Right ventricle myocardium superior (tissue), 1 donor: Measurements from ENCODE around the gene ZNF41. TPM values are rescaled to one million over a fixed set of nuclear protein-coding genes. Genes with fewer than 3 reads are reported as not detected.
"Not testable (repeated sequence)": the region's sequence is repeated elsewhere in the genome, so short reads cannot be mapped to it uniquely, and the experiment has no call there.

Source experiments
- ATAC-seq: fragments of 200-7000 bp; cut with Tn5 transposase; one replicate; pipeline ENCODE4 v1.9.1; 2020; ENCODE audit warnings: mild to moderate bottlenecking; ENCODE audit not compliant: poor library complexity
- DNase-seq: peaks from one replicate; pipeline ENCODE4 v3.0.0-alpha.2; 2020
- intact Hi-C: fragments of 100-400 bp; cut with DNase I; formaldehyde crosslinking; loops from one replicate; pipeline ENCODE4 v1.11.2; 2022
- long read RNA-seq: library from polyadenylated mRNA; unstranded; transcript quantifications from one replicate; pipeline ENCODE4 v2.0.0, GENCODE V29; 2021
- total RNA-seq: library from RNA; stranded (reverse); fragmentation: NEBNext Ultra II Directional; extraction: Animal tissue kit (Norgen Biotek cat#: 25700); gene quantifications from one replicate; pipeline ENCODE4 v1.2.1, GENCODE V29; 2021
- donor health status: DM: no; HTN: yes; CAD: no; lungs with severe emphysema.

The ZNF41 gene
- 12.8 TPM for total RNA-seq
- long read RNA-seq, full-length matches to known transcripts, result 1 of 19 reads
- long read RNA-seq, partial matches to known transcripts, result 2 of 19 reads
- long read RNA-seq, other reads (novel, unspliced or antisense), result 16 of 19 reads

GRCh38 chrX:47482512-47483305 lies at the start of gene ZNF41:
ZNF41 (minus strand) TSS chrX:47483222; CDS start chrX:47467481, 15,741 bp downstream.
- intact Hi-C loops, result no loop called here

GRCh38 chrX:47530049-47530448 lies 47.0 kb upstream of the ZNF41 start:
- DNase-seq, result no peak
- intact Hi-C loops, result no loop called here
- no peak for ATAC-seq

More at GRCh38 chrX:47482512-47483305, at the start of gene ZNF41:
- peak; percentile 80 for DNase-seq
- peak; percentile 94 for ATAC-seq

- DNase-seq (no peak), ATAC-seq (no peak)
- intact Hi-C loops, result loop anchor here (10.0 kb wide), 1 partner anchor 145 kb away; no protein-coding TSS in a partner anchor
Measured at GRCh38 chrX:47529548-47529947, 46.5 kb upstream of the ZNF41 start.

GRCh38 chrX:47523713-47524166 lies 40.7 kb upstream of the ZNF41 start:
- ATAC-seq (peak; percentile 43), DNase-seq (no peak)
- intact Hi-C loops, result loop anchor here (5.0 to 10.0 kb wide), 2 partner anchors 139 to 331 kb away; partner anchors contain the start of gene UBA1

GRCh38 chrX:47523297-47523696 lies 40.3 kb upstream of the ZNF41 start:
- ATAC-seq, result peak; percentile 100
- intact Hi-C loops, result loop anchor here (5.0 to 10.0 kb wide), 2 partner anchors 138 to 331 kb away; partner anchors contain the start of gene UBA1
- DNase-seq, result peak; percentile 89

GRCh38 chrX:47518144-47518543 lies 35.1 kb upstream of the ZNF41 start:
- DNase-seq, result no peak
- intact Hi-C loops, result no loop called here
- ATAC-seq, result no peak

GRCh38 chrX:47515941-47516665 lies 33.1 kb upstream of the ZNF41 start:
- intact Hi-C loops, result no loop called here
- ATAC-seq (no peak), DNase-seq (no peak)

- DNase-seq (no peak), ATAC-seq (no peak)
- intact Hi-C loops, result no loop called here
Measured at GRCh38 chrX:47514533-47515235, 31.7 kb upstream of the ZNF41 start.

GRCh38 chrX:47513034-47513965 lies 30.3 kb upstream of the ZNF41 start:
- peak; percentile 77 for ATAC-seq
- intact Hi-C loops, result not testable (repeated sequence)

GRCh38 chrX:47512383-47512782 lies 29.4 kb upstream of the ZNF41 start:
- DNase-seq, intact Hi-C loops, ATAC-seq: not testable (repeated sequence)

More at GRCh38 chrX:47513034-47513965, 30.3 kb upstream of the ZNF41 start:
- DNase-seq, result not testable (repeated sequence)

GRCh38 chrX:47507153-47507867 lies 24.3 kb upstream of the ZNF41 start:
- DNase-seq, result no peak
- ATAC-seq, result no peak
- intact Hi-C loops, result no loop called here

GRCh38 chrX:47503151-47503550 lies 20.1 kb upstream of the ZNF41 start:
- intact Hi-C loops, result no loop called here
- no peak for ATAC-seq
- DNase-seq, result no peak

GRCh38 chrX:47502316-47503125 lies 19.5 kb upstream of the ZNF41 start:
- no peak for ATAC-seq
- DNase-seq, result no peak
- intact Hi-C loops, result no loop called here

- intact Hi-C loops, result no loop called here
- DNase-seq (no peak), ATAC-seq (no peak)
Measured at GRCh38 chrX:47501226-47502074, 18.4 kb upstream of the ZNF41 start.

GRCh38 chrX:47500554-47500953 lies 17.5 kb upstream of the ZNF41 start:
- intact Hi-C loops, result no loop called here
- DNase-seq, result no peak
- ATAC-seq, result no peak
